Measurements from ENCODE around the gene SYNPR. TPM values are rescaled to one million over a fixed set of nuclear protein-coding genes. Genes with fewer than 3 reads are reported as not detected.

SYNPR gene
- polyA plus RNA-seq, 3 donors, result not detected

GRCh38 chr3:63584681-63585080, 306.6 kb downstream of the SYNPR start:
- Mint-ChIP-seq H3K9me3 (peaks cover 0 to 8% (median 3%) of the 10 kb centered on the region in 7 donors), H3K4me3 (no peak overlapping the region), H3K27me3 (ENCODE audit: low read depth in 3 of 3) (peaks cover 0 to 6% (median 0%) of the 10 kb centered on the region in 3 donors), H3K27ac (no peak overlapping the region), H3K36me3 (no peaks in the 10 kb centered on the region), H3K4me1 (no peaks in the 10 kb centered on the region)
- Histone ChIP-seq H3K27me3 (ENCODE audit: control insufficient read depth in 2 of 2, insufficient read depth in 2 of 2, low read length in 2 of 2) (no peaks in the 10 kb centered on the region), H3K9ac (ENCODE audit: insufficient read depth, low read length, poor library complexity, severe bottlenecking) (no peak overlapping the region), H3K27ac (ENCODE audit: low read depth in 1 of 2, low read length in 2 of 2) (no peak overlapping the region), H3K4me3 (replicated peaks in 1 of 3; ENCODE audit: low read depth in 2 of 3, low read length in 3 of 3) (no peak overlapping the region), H3K4me2 (replicated peaks; ENCODE audit: extremely low read depth, low read length, poor library complexity, severe bottlenecking) (no peak overlapping the region), H3K36me3 (replicated peaks in 1 of 2; ENCODE audit: control insufficient read depth in 1 of 2, insufficient read depth in 2 of 2, low read length in 2 of 2) (no peaks in the 10 kb centered on the region), H3K4me1 (ENCODE audit: control insufficient read depth in 1 of 2, insufficient read depth in 2 of 2, low read length in 2 of 2) (no peaks in the 10 kb centered on the region), H2AFZ (ENCODE audit: insufficient read depth, low read depth, low read length, poor library complexity, severe bottlenecking) (no peak overlapping the region), H4K20me1 (ENCODE audit: insufficient read depth, low read length) (no peaks in the 10 kb centered on the region), H3K79me2 (ENCODE audit: insufficient read depth, low read length) (no peaks in the 10 kb centered on the region), H3K9me3 (replicated peaks in 1 of 2; ENCODE audit: control insufficient read depth in 1 of 2, insufficient read depth in 1 of 2, low read length in 2 of 2) (peaks cover 0 to 6% of the 10 kb centered on the region in 2 donors)
- no CpG with 5 or more reads among the region's 1 CpG for WGBS (ENCODE audit: insufficient coverage)
- no peak for TF ChIP-seq CTCF (IDR thresholded peaks at IDR 0.05)
- DNase-seq, result no peak
- intact Hi-C loops (cut with micrococcal nuclease), result no loop called here

- H4K20me1 ChIP-seq (ENCODE audit: insufficient read depth, low read length), result no peaks in the 10 kb centered on the region
- H3K27me3 ChIP-seq (ENCODE audit: control insufficient read depth in 2 of 2, insufficient read depth in 2 of 2, low read length in 2 of 2), result no peaks in the 10 kb centered on the region
- intact Hi-C loops (cut with micrococcal nuclease), result no loop called here
- no peak overlapping the region for H3K4me3 ChIP-seq (replicated peaks in 1 of 3; ENCODE audit: low read depth in 2 of 3, low read length in 3 of 3)
- H2AFZ ChIP-seq (ENCODE audit: insufficient read depth, low read depth, low read length, poor library complexity, severe bottlenecking), result no peak overlapping the region
- H3K4me1 ChIP-seq (ENCODE audit: control insufficient read depth in 1 of 2, insufficient read depth in 2 of 2, low read length in 2 of 2), result no peaks in the 10 kb centered on the region
- no peak for DNase-seq
- H3K27me3 Mint-ChIP-seq (ENCODE audit: low read depth in 3 of 3), result peaks cover 0 to 6% (median 0%) of the 10 kb centered on the region in 3 donors
- no peak overlapping the region for H3K9ac ChIP-seq (ENCODE audit: insufficient read depth, low read length, poor library complexity, severe bottlenecking)
- no peak for TF ChIP-seq CTCF (IDR thresholded peaks at IDR 0.05)
- H3K4me2 ChIP-seq (replicated peaks; ENCODE audit: extremely low read depth, low read length, poor library complexity, severe bottlenecking), result no peak overlapping the region
- H3K9me3 Mint-ChIP-seq, result peaks cover 0 to 8% (median 3%) of the 10 kb centered on the region in 7 donors
- H3K27ac ChIP-seq (ENCODE audit: low read depth in 1 of 2, low read length in 2 of 2), result no peak overlapping the region
- no peaks in the 10 kb centered on the region for H3K79me2 ChIP-seq (ENCODE audit: insufficient read depth, low read length)
- H3K4me1 Mint-ChIP-seq, result no peaks in the 10 kb centered on the region
- no peak overlapping the region for H3K27ac Mint-ChIP-seq
- H3K4me3 Mint-ChIP-seq, result no peak overlapping the region
- peaks cover 0 to 6% of the 10 kb centered on the region in 2 donors for H3K9me3 ChIP-seq (replicated peaks in 1 of 2; ENCODE audit: control insufficient read depth in 1 of 2, insufficient read depth in 1 of 2, low read length in 2 of 2)
- no peaks in the 10 kb centered on the region for H3K36me3 Mint-ChIP-seq
- no peaks in the 10 kb centered on the region for H3K36me3 ChIP-seq (replicated peaks in 1 of 2; ENCODE audit: control insufficient read depth in 1 of 2, insufficient read depth in 2 of 2, low read length in 2 of 2)
- no CpG with 5 or more reads among the region's 1 CpG for WGBS (ENCODE audit: insufficient coverage)
Observed at GRCh38 chr3:63585927-63586326, 307.8 kb downstream of the SYNPR start.
